Fibroblast of lung (primary cell): Measurements from ENCODE around the gene TM2D1. TPM values are rescaled to one million over a fixed set of nuclear protein-coding genes. Genes with fewer than 3 reads are reported as not detected.
A peak's percentile ranks its signal among the peaks of the same experiment; 100 is the strongest.
"Not testable (repeated sequence)": the region's sequence is repeated elsewhere in the genome, so short reads cannot be mapped to it uniquely, and the experiment has no call there.

Source experiments
- DNase-seq, 2 donors: peaks; one replicate each; pipeline versions ENCODE4 v3.0.0 to v3.0.0-alpha.2; 2010; ENCODE audit warnings: low read depth in 2 of 2
- H2AFZ ChIP-seq: 2 replicates; pipeline ENCODE4 v1.5.1; 2012; ENCODE audit warnings: low read length, control low read depth, inconsistent platforms
- H3K27ac ChIP-seq: 2 replicates; pipeline ENCODE4 v1.5.1; 2011; ENCODE audit warnings: low read length, control low read depth; ENCODE audit not compliant: insufficient read depth
- H3K27me3 ChIP-seq: 2 replicates; pipeline ENCODE4 v1.5.1; 2011; ENCODE audit warnings: mild to moderate bottlenecking, low read length; ENCODE audit not compliant: control insufficient read depth, insufficient read depth
- H3K36me3 ChIP-seq: 2 replicates; pipeline ENCODE4 v1.5.1; 2011; ENCODE audit warnings: low read length; ENCODE audit not compliant: control insufficient read depth, insufficient read depth
- H3K4me1 ChIP-seq: 2 replicates; pipeline ENCODE4 v1.5.1; 2011; ENCODE audit warnings: low read length; ENCODE audit not compliant: control insufficient read depth, insufficient read depth; ENCODE audit errors: extremely low read depth
- H3K4me2 ChIP-seq: 2 replicates; pipeline ENCODE4 v1.5.1; 2011; ENCODE audit warnings: low read length, control low read depth; ENCODE audit not compliant: insufficient read depth; ENCODE audit errors: extremely low read depth
- H3K4me3 ChIP-seq, 4 experiments: fragments of 200-600 bp in 1 of 4; sonication (generic) in 1 of 4; replicated peaks in 1 of 4; 2 replicates each; pipeline ENCODE4 v1.5.1; 2011 to 2016; ENCODE audit warnings: low read length in 4 of 4, low read depth in 3 of 4, mild to moderate bottlenecking in 3 of 4, control low read depth in 2 of 4, inconsistent platforms in 1 of 4, mixed read lengths in 1 of 4; ENCODE audit not compliant: insufficient read depth in 1 of 4; ENCODE audit errors: control extremely low read depth in 1 of 4
- H3K79me2 ChIP-seq: 2 replicates; pipeline ENCODE4 v1.5.1; 2012; ENCODE audit warnings: mild to moderate bottlenecking, low read length, inconsistent platforms; ENCODE audit not compliant: control insufficient read depth, insufficient read depth
- H3K9ac ChIP-seq: 2 replicates; pipeline ENCODE4 v1.5.1; 2011; ENCODE audit warnings: mild to moderate bottlenecking, low read length, control low read depth; ENCODE audit not compliant: insufficient read depth
- H3K9me3 ChIP-seq: 2 replicates; pipeline ENCODE4 v1.5.1; 2012; ENCODE audit warnings: low read depth, low read length; ENCODE audit not compliant: control insufficient read depth, insufficient read depth
- H4K20me1 ChIP-seq: 2 replicates; pipeline ENCODE4 v1.5.1; 2011; ENCODE audit warnings: low read length; ENCODE audit not compliant: control insufficient read depth, insufficient read depth; ENCODE audit errors: extremely low read depth
- EZH2 ChIP-seq: IDR thresholded peaks from 2 replicates; pipeline ENCODE4 v1.5.1; 2012; ENCODE audit warnings: low read length, control low read depth, mild to moderate bottlenecking; ENCODE audit errors: missing control alignments
- polyA plus RNA-seq, 2 donors: library from polyadenylated mRNA; depleted of rRNA in 1 of 2; stranded (reverse) in 1 of 2; unstranded in 1 of 2; fragments of >200 nt; gene quantifications; 2 replicates each; pipeline ENCODE4 v1.2.1, GENCODE V29; 2011 to 2012; ENCODE audit warnings: missing spikeins in 1 of 2
- total RNA-seq: library from RNA; depleted of rRNA; stranded (reverse); fragments of >200 nt; gene quantifications from 2 replicates; pipeline ENCODE4 v1.2.1, GENCODE V29; 2014
- TF ChIP-seq, protein P1 (sequence below), 2 donors: IDR thresholded peaks in 1 of 2; conservative IDR thresholded peaks in 1 of 2; 1 replicate in 1 of 2; 2 replicates in 1 of 2; pipeline ENCODE4 v1.5.1; 2011 to 2012; ENCODE audit warnings: low read length in 2 of 2, control low read depth in 1 of 2, inconsistent platforms in 1 of 2, low read depth in 1 of 2, mild to moderate bottlenecking in 1 of 2

Gene TM2D1
- total and polyA plus RNA-seq, 2 donors (not counting 1 experiment from before 2014, with no cell fraction given): 58.6 to 82.0 TPM

DNA sequence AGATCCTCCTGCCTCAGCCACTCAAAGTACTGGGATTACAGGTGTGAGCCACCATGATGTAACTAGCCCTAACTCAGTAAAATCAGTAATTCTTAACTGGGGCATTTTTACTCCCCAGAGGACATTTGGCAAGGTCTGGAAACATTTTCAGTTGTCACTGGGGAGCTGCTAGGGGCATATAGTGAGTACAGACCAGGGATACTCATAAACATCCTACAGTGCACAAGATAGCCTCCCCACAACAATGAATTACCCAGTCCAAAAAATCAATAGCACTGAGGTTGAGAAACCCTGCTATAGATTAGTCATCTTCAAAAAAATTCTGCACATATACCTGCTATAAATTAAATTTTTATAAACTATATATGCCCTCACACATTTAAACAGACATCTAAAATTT lies 13.0 kb downstream of the TM2D1 start:
- Histone ChIP-seq H3K9ac (no peak overlapping the region), H3K36me3 (no peaks in the 10 kb centered on the region), H3K4me3 (no peak overlapping the region), H3K79me2 (peaks cover 4% of the 10 kb centered on the region), H3K9me3 (no peaks in the 10 kb centered on the region), H2AFZ (no peak overlapping the region), H4K20me1 (no peaks in the 10 kb centered on the region), H3K4me1 (no peaks in the 10 kb centered on the region), H3K27me3 (no peaks in the 10 kb centered on the region), H3K4me2 (no peak overlapping the region), H3K27ac (no peak overlapping the region)
- no peak for DNase-seq
- TF ChIP-seq, protein P1, sequence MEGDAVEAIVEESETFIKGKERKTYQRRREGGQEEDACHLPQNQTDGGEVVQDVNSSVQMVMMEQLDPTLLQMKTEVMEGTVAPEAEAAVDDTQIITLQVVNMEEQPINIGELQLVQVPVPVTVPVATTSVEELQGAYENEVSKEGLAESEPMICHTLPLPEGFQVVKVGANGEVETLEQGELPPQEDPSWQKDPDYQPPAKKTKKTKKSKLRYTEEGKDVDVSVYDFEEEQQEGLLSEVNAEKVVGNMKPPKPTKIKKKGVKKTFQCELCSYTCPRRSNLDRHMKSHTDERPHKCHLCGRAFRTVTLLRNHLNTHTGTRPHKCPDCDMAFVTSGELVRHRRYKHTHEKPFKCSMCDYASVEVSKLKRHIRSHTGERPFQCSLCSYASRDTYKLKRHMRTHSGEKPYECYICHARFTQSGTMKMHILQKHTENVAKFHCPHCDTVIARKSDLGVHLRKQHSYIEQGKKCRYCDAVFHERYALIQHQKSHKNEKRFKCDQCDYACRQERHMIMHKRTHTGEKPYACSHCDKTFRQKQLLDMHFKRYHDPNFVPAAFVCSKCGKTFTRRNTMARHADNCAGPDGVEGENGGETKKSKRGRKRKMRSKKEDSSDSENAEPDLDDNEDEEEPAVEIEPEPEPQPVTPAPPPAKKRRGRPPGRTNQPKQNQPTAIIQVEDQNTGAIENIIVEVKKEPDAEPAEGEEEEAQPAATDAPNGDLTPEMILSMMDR (conservative IDR thresholded peaks at IDR 0.05 in 1 of 2, IDR thresholded peaks at IDR 0.05 in 1 of 2; ENCODE audit: low read depth in 1 of 2, low read length in 2 of 2): no peak
- no peak for TF ChIP-seq EZH2

DNA sequence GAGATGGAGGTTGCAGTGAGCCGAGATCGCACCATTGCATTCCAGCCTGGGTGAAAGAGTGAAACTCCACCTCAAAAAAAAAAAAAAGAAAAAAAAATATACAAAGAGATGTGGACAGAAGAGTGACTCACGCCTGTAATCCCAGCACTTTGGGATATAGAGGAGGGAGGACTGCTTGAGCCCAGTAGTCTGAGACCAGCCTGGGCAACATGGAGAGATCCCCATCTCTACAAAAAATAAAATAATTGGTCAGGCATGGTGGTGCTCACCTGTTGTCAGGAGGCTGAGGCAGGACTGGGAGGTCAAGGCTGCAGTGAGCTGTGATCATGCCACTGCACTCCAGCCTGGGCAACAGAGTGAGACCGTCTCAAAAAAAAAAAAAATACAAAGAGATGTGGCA lies 13.7 kb downstream of the TM2D1 start:
- not testable (repeated sequence) for H2AFZ ChIP-seq, H3K9me3 ChIP-seq, H3K27me3 ChIP-seq, H3K9ac ChIP-seq, H3K27ac ChIP-seq, H3K4me3 ChIP-seq, H4K20me1 ChIP-seq, H3K79me2 ChIP-seq, H3K36me3 ChIP-seq, H3K4me2 ChIP-seq, H3K4me1 ChIP-seq
- peak in 1 of 2 donors; percentile 60 for DNase-seq

DNA sequence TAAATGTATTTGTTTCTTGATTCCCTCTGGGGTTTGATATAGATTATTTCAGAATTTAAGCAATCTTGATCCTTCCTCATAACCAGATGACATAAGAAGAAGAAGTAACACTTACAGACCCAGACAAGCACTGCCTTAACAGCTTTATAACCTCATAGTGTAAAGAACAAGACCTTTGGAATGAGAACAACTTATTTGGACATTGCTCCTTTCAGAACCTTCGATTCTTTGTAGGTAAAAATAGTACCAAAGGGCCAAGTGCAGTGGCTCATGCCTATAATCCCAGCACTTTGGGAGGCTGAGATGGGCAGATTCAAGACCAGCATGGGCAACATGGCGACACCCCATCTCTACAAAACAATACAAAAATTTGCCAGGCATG lies 15.0 kb downstream of the TM2D1 start:
- Histone ChIP-seq H3K27ac (no peak overlapping the region), H4K20me1 (no peaks in the 10 kb centered on the region), H3K27me3 (no peaks in the 10 kb centered on the region), H3K9me3 (no peaks in the 10 kb centered on the region), H3K4me2 (no peak overlapping the region), H3K36me3 (no peaks in the 10 kb centered on the region), H3K9ac (no peak overlapping the region), H3K4me1 (no peaks in the 10 kb centered on the region), H2AFZ (no peak overlapping the region), H3K79me2 (peaks cover 4% of the 10 kb centered on the region), H3K4me3 (no peak overlapping the region)
- DNase-seq: no peak
- TF ChIP-seq, protein P1 (conservative IDR thresholded peaks at IDR 0.05 in 1 of 2, IDR thresholded peaks at IDR 0.05 in 1 of 2; ENCODE audit: low read depth in 1 of 2, low read length in 2 of 2): no peak
